Skin epidermis (tissue), 12 donors: Measurements from ENCODE around the gene AMPD3.

ENCODE experiments used
- H3K27ac ChIP-seq, 21 experiments: fragments of 200-600 bp; sonication (generic) in 11 of 21; one replicate each; pipeline ENCODE4 v1.5.0; 2020; ENCODE audit warnings: mild to moderate bottlenecking in 3 of 21, inconsistent platforms in 2 of 21, moderate library complexity in 2 of 21
- H3K4me3 ChIP-seq, 7 experiments: fragments of 200-600 bp; sonication (generic) in 2 of 7; one replicate each; pipeline ENCODE4 v1.5.0; 2020; ENCODE audit warnings: inconsistent platforms in 2 of 7, mild to moderate bottlenecking in 2 of 7, moderate library complexity in 1 of 7

The AMPD3 gene

GRCh38 chr11:10550503-10551289, 95.6 kb downstream of the AMPD3 start:
- Histone ChIP-seq H3K4me3 (no peak overlapping the region), H3K27ac (no peak overlapping the region)

GRCh38 chr11:10551290-10551592, 96.2 kb downstream of the AMPD3 start:
- H3K27ac ChIP-seq: no peak overlapping the region
- no peak overlapping the region for H3K4me3 ChIP-seq

- H3K27ac ChIP-seq: no peak overlapping the region
Observed at GRCh38 chr11:10551845-10552352, 96.8 kb downstream of the AMPD3 start.

GRCh38 chr11:10556590-10556989, 101.5 kb downstream of the AMPD3 start:
- no peak overlapping the region for H3K4me3 ChIP-seq
- no peak overlapping the region for H3K27ac ChIP-seq

More at GRCh38 chr11:10551845-10552352, 96.8 kb downstream of the AMPD3 start:
- no peak overlapping the region for H3K4me3 ChIP-seq
